Measurements from ENCODE around the gene FGF6. TPM values are rescaled to one million over a fixed set of nuclear protein-coding genes. Genes with fewer than 3 reads are reported as not detected.
A peak's percentile ranks its signal among the peaks of the same experiment; 100 is the strongest.

Gene FGF6
- total and polyA plus RNA-seq, 9 donors: 18.3 to 54.4 (median 29.4) TPM

DNA sequence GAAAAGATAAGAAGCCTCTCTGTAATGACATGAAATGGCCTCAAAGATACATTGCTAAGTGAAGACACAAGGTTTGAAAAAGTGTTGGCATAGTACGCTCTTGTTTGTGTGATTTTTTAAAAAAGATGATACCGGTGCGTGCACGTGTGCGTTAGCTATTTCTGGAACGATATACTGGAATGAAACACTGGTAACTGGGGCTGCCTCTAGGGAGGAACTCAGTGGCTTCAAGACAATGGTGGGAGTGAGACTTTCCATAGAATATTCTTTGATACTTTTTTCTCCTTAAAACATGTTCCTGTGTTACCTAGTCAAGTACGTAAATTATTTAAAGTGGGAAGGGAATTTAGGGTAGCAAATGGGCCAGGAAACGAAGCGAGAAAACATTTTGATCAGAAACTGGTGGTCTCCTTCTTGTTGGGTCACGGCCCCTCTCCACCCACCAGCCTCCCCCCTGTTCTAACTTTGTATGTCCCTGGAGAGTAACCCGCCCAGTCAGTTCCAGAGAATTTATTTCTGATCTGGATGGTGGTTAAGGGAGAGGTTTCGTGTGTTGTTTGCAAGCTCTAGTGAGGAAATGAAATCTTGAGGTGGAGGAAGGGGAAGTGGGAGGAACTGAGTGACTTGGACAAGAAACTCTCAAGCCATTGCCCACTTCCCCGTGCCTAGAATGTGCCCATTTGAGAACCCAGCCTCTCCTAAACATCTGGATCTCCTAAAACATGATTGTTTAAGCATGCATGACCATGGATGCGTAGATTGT is 6.6 kb downstream of the FGF6 start:
- no peaks in the 10 kb centered on the region for H3K9me3 ChIP-seq (replicated peaks; ENCODE audit: control insufficient read depth, low read depth, low read length)
- no peaks in the 10 kb centered on the region for H3K27me3 ChIP-seq (ENCODE audit: control insufficient read depth, insufficient read depth, low read length)
- DNase-seq: no peak
- WGBS (ENCODE audit: insufficient coverage): 62% methylated on average over 12 of the region's 14 CpGs
- peaks cover 45% of the 10 kb centered on the region for H3K4me1 ChIP-seq (ENCODE audit: control insufficient read depth, insufficient read depth, low read length)
- no peak overlapping the region for H3K4me3 ChIP-seq (ENCODE audit: low read length)
- H3K27ac ChIP-seq (ENCODE audit: low read length): peak overlapping the region; percentile 37
- H3K36me3 ChIP-seq (ENCODE audit: control insufficient read depth, insufficient read depth, low read length): no peaks in the 10 kb centered on the region

DNA sequence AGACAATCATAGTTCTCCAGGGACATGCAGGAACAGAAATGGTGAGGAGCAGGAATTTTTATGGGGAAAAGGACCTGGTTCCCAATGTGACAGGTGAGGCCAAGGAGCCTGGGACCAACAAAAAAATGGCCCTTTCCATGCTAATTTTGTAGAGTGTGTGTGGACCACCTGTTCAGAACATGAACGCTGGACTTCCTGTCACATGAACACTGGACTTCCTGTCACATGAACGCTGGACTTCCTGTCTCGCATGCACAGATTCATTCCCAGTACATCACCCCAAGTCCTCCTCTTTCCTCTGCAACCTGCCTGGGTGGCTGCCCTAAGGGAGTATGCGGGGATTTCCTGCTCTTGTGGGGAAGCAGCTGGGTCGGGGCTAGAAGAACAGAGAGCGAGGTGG is 10.1 kb downstream of the FGF6 start:
- Histone ChIP-seq H3K27ac (ENCODE audit: low read length) (no peak overlapping the region), H3K9me3 (replicated peaks; ENCODE audit: control insufficient read depth, low read depth, low read length) (no peaks in the 10 kb centered on the region), H3K4me3 (ENCODE audit: low read length) (no peak overlapping the region), H3K36me3 (ENCODE audit: control insufficient read depth, insufficient read depth, low read length) (no peaks in the 10 kb centered on the region), H3K4me1 (ENCODE audit: control insufficient read depth, insufficient read depth, low read length) (peaks cover 42% of the 10 kb centered on the region), H3K27me3 (ENCODE audit: control insufficient read depth, insufficient read depth, low read length) (no peaks in the 10 kb centered on the region)
- no peak for DNase-seq
- 100% methylated on average over 1 of the region's 6 CpGs for WGBS (ENCODE audit: insufficient coverage)

DNA sequence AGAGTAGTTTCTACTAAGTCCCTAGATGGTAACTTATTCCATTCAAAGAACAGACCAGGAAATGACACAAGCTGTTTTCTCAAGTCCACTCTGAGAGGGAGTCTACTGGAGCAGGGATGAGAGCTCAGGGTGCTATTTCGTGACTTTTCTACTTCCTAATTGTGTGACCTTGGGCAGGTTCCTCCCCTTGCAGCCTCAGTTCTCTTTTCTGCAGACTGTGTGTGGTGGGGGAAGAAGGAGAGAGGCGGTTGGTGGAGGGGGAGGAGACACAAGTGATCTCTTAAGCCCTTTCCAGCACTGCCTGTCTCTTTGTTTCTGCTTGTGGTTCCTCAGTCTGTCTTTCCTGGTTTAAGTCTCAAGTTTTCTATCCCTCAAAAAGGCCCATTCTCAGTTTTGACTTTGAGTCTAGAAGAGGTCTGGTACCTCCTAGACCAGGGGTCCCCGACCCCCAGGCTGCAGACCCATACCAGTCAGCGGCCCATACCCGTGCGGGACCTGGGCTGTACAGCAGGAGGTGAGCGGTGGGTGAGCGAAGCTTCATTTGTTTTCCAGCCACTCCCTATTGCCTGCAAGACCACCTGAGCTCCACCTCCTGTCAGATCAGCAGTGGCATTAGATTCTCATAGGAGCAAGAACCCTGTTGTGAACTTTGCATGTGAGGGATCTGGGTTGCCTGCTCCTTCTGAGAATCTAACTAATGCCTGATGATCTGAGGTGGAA is 10.7 kb downstream of the FGF6 start:
- Histone ChIP-seq H3K4me3 (ENCODE audit: low read length) (no peak overlapping the region), H3K4me1 (ENCODE audit: control insufficient read depth, insufficient read depth, low read length) (peaks cover 35% of the 10 kb centered on the region), H3K36me3 (ENCODE audit: control insufficient read depth, insufficient read depth, low read length) (no peaks in the 10 kb centered on the region), H3K9me3 (replicated peaks; ENCODE audit: control insufficient read depth, low read depth, low read length) (no peaks in the 10 kb centered on the region), H3K27me3 (ENCODE audit: control insufficient read depth, insufficient read depth, low read length) (no peaks in the 10 kb centered on the region), H3K27ac (ENCODE audit: low read length) (no peak overlapping the region)
- 93% methylated on average over 6 of the region's 8 CpGs for WGBS (ENCODE audit: insufficient coverage)
- no peak for DNase-seq

DNA sequence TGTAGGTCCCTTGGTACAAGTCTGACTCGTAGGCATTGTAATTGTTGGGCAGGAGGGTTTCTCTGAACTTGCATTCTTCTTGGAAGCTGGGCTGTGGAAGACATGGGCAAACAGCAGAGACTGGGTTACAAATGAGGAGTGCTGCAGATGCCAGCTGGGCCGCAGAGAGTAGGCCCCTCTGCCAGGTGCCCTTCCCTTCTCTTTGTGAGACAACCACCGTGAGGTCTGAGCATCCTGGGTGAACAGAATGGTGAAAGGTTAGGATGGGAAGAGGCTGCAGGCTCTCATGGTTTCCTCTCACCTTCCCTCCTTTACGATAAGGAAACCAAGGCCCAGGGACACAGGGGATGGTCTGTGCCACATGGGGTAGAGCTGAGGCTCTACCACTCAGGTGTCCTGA is 11.3 kb downstream of the FGF6 start:
- Histone ChIP-seq H3K27me3 (ENCODE audit: control insufficient read depth, insufficient read depth, low read length) (no peaks in the 10 kb centered on the region), H3K9me3 (replicated peaks; ENCODE audit: control insufficient read depth, low read depth, low read length) (no peaks in the 10 kb centered on the region), H3K4me3 (ENCODE audit: low read length) (no peak overlapping the region), H3K4me1 (ENCODE audit: control insufficient read depth, insufficient read depth, low read length) (peaks cover 30% of the 10 kb centered on the region), H3K36me3 (ENCODE audit: control insufficient read depth, insufficient read depth, low read length) (no peaks in the 10 kb centered on the region), H3K27ac (ENCODE audit: low read length) (no peak overlapping the region)
- no peak for DNase-seq
- WGBS (ENCODE audit: insufficient coverage): 75% methylated on average over 1 of the region's 4 CpGs

DNA sequence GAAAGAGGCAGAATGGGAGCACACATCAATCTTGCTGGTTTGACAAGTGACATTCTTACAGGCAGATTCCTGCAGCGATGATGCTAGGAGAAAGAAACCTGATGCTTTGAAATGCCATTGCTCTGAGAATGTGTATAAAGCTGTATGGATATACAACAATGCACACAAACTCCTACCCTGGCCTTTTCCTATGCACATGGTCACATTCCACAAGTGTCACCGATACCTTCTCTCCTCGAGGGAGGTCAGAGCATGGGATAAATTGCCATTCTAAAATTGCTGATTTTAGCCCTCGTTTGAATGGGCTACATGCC is 11.9 kb downstream of the FGF6 start:
- peak overlapping the region; percentile 22 for H3K27ac ChIP-seq (ENCODE audit: low read length)
- WGBS (ENCODE audit: insufficient coverage): 38% methylated on average over 1 of the region's 4 CpGs
- DNase-seq: no peak

DNA sequence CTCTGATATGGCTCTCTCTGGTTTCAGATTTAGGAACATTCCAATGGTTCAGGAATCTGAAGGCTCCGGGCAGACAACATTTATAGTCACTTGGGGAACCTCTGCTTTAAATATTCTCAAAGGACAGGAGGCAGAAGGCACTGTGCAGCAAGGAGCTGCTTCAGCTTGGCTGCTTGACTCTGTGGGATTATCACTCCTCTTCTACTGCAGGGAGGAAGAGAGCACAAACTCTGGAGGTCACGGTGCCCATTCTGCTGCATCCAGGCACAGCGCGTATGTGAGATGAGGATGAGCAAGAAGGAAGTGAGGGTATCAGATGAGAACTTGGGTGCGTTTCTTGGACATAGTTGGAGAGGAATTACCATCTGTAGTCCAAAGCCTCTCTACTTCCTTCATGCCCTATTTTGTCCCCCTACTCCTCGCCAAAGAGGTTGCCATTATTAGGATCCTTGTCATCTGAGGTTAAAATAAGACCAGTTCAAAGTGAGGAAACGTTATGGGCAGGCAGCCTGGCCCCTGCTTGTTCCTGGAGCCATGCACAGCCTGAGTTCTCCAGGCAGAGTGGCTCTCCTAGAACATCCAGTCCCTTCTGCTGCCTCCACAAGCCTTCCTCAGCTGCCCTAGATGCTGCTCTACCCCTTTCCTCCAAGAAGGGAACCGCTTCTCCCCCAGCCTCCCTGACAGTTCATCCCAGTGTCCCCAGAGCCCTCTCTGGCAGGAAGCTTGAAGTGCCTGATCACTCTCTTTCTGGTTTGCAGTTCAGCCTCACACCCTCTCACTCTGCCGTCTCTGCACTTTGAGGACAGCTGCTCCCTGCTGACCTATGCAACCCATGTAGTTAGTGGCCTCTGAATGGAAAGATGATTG is 12.5 kb downstream of the FGF6 start:
- no peaks in the 10 kb centered on the region for H3K9me3 ChIP-seq (replicated peaks; ENCODE audit: control insufficient read depth, low read depth, low read length)
- H3K27ac ChIP-seq (ENCODE audit: low read length): no peak overlapping the region
- H3K4me1 ChIP-seq (ENCODE audit: control insufficient read depth, insufficient read depth, low read length): peaks cover 27% of the 10 kb centered on the region
- DNase-seq: no peak
- H3K36me3 ChIP-seq (ENCODE audit: control insufficient read depth, insufficient read depth, low read length): no peaks in the 10 kb centered on the region
- 14% methylated on average over 3 of the region's 9 CpGs for WGBS (ENCODE audit: insufficient coverage)
- H3K27me3 ChIP-seq (ENCODE audit: control insufficient read depth, insufficient read depth, low read length): no peaks in the 10 kb centered on the region
- H3K4me3 ChIP-seq (ENCODE audit: low read length): no peak overlapping the region

More for the DNA sequence above, 11.9 kb downstream of the FGF6 start:
- no peaks in the 10 kb centered on the region for H3K27me3 ChIP-seq (ENCODE audit: control insufficient read depth, insufficient read depth, low read length)
- H3K9me3 ChIP-seq (replicated peaks; ENCODE audit: control insufficient read depth, low read depth, low read length): no peaks in the 10 kb centered on the region
- no peak overlapping the region for H3K4me3 ChIP-seq (ENCODE audit: low read length)
- peaks cover 27% of the 10 kb centered on the region for H3K4me1 ChIP-seq (ENCODE audit: control insufficient read depth, insufficient read depth, low read length)
- no peaks in the 10 kb centered on the region for H3K36me3 ChIP-seq (ENCODE audit: control insufficient read depth, insufficient read depth, low read length)

DNA sequence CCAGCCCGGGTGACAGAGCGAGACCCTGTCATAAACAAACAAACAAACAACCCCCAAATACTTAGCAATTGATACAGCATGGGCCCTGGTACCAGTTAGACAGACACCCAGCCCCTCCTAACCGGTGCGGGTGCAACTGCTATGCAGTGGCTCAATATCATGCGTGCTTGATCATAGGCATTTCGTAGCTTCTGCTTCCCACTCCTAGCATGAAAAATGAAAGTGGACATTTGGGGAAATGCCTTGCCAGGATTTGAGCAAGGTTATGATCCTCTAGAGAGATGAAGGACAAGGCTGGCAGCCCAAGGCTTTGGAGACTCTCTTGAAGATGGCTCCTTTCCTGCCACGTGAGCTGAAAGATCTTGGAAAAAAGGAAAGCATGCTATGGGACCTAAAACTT is 13.7 kb downstream of the FGF6 start:
- H3K27ac ChIP-seq (ENCODE audit: low read length): no peak overlapping the region
- H3K4me3 ChIP-seq (ENCODE audit: low read length): no peak overlapping the region
- no peak for DNase-seq
- no peaks in the 10 kb centered on the region for H3K27me3 ChIP-seq (ENCODE audit: control insufficient read depth, insufficient read depth, low read length)
- H3K4me1 ChIP-seq (ENCODE audit: control insufficient read depth, insufficient read depth, low read length): peaks cover 27% of the 10 kb centered on the region
- H3K9me3 ChIP-seq (replicated peaks; ENCODE audit: control insufficient read depth, low read depth, low read length): no peaks in the 10 kb centered on the region
- 79% methylated on average over 3 of the region's 7 CpGs for WGBS (ENCODE audit: insufficient coverage)
- no peaks in the 10 kb centered on the region for H3K36me3 ChIP-seq (ENCODE audit: control insufficient read depth, insufficient read depth, low read length)

DNA sequence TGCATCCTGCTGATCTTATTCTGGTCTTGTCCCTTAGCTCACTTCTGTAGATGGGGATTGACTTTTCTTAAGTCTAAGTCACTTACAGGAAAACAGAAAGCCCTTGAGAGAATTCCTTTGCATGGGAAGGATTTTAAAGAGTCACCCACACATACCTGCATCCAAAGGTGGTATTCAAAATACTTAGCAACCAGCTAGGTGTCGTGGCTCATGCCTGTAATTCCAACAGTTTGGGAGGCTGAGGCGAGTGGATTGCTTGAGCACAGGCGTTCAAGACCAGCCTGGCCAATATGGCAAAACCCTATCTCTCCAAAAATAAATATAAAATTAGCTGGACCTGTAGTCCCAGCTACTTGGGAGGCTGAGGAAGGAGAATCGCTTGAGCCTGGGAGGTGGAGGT is 14.2 kb downstream of the FGF6 start:
- Histone ChIP-seq H3K27me3 (ENCODE audit: control insufficient read depth, insufficient read depth, low read length) (no peaks in the 10 kb centered on the region), H3K9me3 (replicated peaks; ENCODE audit: control insufficient read depth, low read depth, low read length) (no peaks in the 10 kb centered on the region), H3K36me3 (ENCODE audit: control insufficient read depth, insufficient read depth, low read length) (no peaks in the 10 kb centered on the region), H3K4me3 (ENCODE audit: low read length) (no peak overlapping the region), H3K4me1 (ENCODE audit: control insufficient read depth, insufficient read depth, low read length) (peaks cover 27% of the 10 kb centered on the region), H3K27ac (ENCODE audit: low read length) (no peak overlapping the region)
- no CpG with 5 or more reads among the region's 4 CpGs for WGBS (ENCODE audit: insufficient coverage)
- DNase-seq: no peak

DNA sequence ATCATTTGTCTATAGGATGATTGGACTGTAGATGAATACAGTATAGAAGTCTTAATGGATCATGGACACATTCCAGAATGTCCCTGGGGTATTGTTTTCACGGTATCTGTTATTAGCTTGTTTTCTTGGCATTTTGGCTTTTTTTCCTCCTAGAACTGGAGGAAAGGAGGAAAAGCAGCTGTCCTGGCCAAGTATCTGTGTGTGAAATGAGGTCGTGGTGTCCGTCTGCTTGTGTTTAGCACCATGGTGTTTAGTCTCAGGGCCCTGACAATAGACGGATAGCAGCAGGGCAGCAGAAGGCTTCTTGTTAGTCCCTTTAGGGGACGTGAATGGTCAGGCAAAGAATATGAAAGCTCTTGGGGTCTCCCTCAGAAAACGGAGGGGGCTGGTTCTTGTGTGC is 21.2 kb downstream of the FGF6 start:
- H3K27me3 ChIP-seq (ENCODE audit: control insufficient read depth, insufficient read depth, low read length): no peaks in the 10 kb centered on the region
- peak; percentile 46 for DNase-seq
- H3K9me3 ChIP-seq (replicated peaks; ENCODE audit: control insufficient read depth, low read depth, low read length): no peaks in the 10 kb centered on the region
- H3K27ac ChIP-seq (ENCODE audit: low read length): no peak overlapping the region
- H3K36me3 ChIP-seq (ENCODE audit: control insufficient read depth, insufficient read depth, low read length): no peaks in the 10 kb centered on the region
- H3K4me3 ChIP-seq (ENCODE audit: low read length): no peak overlapping the region
- H3K4me1 ChIP-seq (ENCODE audit: control insufficient read depth, insufficient read depth, low read length): no peaks in the 10 kb centered on the region
- 36% methylated on average over 5 of the region's 6 CpGs for WGBS (ENCODE audit: insufficient coverage)

DNA sequence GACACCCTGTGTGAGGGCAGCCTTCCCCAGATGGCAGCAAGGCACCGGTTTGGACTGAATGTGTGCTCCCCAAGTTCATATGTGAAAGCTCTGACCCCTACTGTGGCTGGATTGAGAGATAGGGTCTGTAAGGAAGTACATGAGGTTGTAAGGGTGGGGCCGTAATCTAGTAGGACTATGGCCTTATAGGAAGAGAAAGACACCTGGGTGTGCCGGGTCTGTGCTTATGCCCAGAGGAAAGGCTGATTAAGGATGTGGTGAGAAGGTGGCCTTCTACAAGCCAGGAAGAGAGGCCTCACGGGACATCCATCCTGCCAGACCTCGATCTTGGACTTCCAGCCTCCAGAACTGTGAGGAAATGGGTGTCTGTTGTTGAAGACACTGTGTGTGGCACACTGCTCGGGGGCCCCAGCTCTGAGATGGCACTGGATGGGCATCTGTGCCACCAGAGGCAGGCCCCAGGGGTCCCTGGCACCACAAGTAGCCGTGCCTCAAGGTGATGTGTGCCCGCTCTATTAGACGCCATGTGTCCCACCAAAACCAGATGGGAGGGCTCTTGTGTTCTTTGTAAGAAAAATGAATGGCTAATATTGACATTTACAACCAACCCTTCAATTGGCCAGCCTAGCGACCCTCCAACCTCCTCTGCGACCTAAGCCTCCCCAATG is 22.0 kb downstream of the FGF6 start:
- no peaks in the 10 kb centered on the region for H3K36me3 ChIP-seq (ENCODE audit: control insufficient read depth, insufficient read depth, low read length)
- H3K27ac ChIP-seq (ENCODE audit: low read length): no peak overlapping the region
- H3K9me3 ChIP-seq (replicated peaks; ENCODE audit: control insufficient read depth, low read depth, low read length): no peaks in the 10 kb centered on the region
- no peak for DNase-seq
- no peaks in the 10 kb centered on the region for H3K27me3 ChIP-seq (ENCODE audit: control insufficient read depth, insufficient read depth, low read length)
- WGBS (ENCODE audit: insufficient coverage): 75% methylated on average over 6 of the region's 11 CpGs
- no peaks in the 10 kb centered on the region for H3K4me1 ChIP-seq (ENCODE audit: control insufficient read depth, insufficient read depth, low read length)
- no peak overlapping the region for H3K4me3 ChIP-seq (ENCODE audit: low read length)

All from muscle of leg (tissue), 11 donors.